Tibial nerve (tissue), 4 donors: ENCODE results near the gene PSTPIP1. TPM values are rescaled to one million over a fixed set of nuclear protein-coding genes. Genes with fewer than 3 reads are reported as not detected.

Experiments
- DNase-seq, 2 donors: peaks; one replicate each; pipeline ENCODE4 v3.0.0-alpha.2; 2019; ENCODE audit warnings: low spot score in 2 of 2
- H3K27ac ChIP-seq, 4 donors: fragments of 200-600 bp; sonication (generic) in 3 of 4; one replicate each; pipeline ENCODE4 v1.5.1; 2017 to 2019; ENCODE audit warnings: mild to moderate bottlenecking in 1 of 4
- H3K27me3 ChIP-seq, 2 donors: fragments of 200-600 bp; sonication (generic) in 1 of 2; one replicate each; pipeline versions ENCODE4 v1.5.1 to v1.6.0; 2017 to 2019
- H3K36me3 ChIP-seq, 3 donors: fragments of 200-600 bp; sonication (generic); one replicate each; pipeline ENCODE4 v1.5.1; 2018 to 2019
- H3K4me1 ChIP-seq, 4 donors: fragments of 200-600 bp; sonication (generic) in 3 of 4; one replicate each; pipeline ENCODE4 v1.5.1; 2017 to 2019
- H3K4me3 ChIP-seq, 4 donors: fragments of 200-600 bp; sonication (generic) in 3 of 4; one replicate each; pipeline ENCODE4 v1.5.1; 2017 to 2019; ENCODE audit warnings: mild to moderate bottlenecking in 1 of 4, moderate library complexity in 1 of 4
- H3K9me3 ChIP-seq, 4 donors: fragments of 200-600 bp; sonication (generic) in 3 of 4; one replicate each; pipeline ENCODE4 v1.5.1; 2017 to 2019
- CTCF ChIP-seq, 5 experiments: fragments of 200-600 bp in 3 of 5; fragments of 450-650 bp in 2 of 5; sonication (generic) in 3 of 5; IDR thresholded peaks; one replicate each; pipeline ENCODE4 v1.5.1; 2016 to 2019; ENCODE audit warnings: antibody characterized with exemption in 5 of 5, mild to moderate bottlenecking in 3 of 5, moderate library complexity in 2 of 5
- EP300 ChIP-seq, 2 donors: sonication (generic); formaldehyde crosslinking; IDR thresholded peaks; one replicate each; pipeline ENCODE4 v1.6.1; 2017; ENCODE audit warnings: antibody characterized with exemption in 2 of 2, mild to moderate bottlenecking in 1 of 2
- POLR2A ChIP-seq, 2 donors: fragments of 450-650 bp; IDR thresholded peaks; one replicate each; pipeline ENCODE4 v1.6.1; 2017; ENCODE audit warnings: antibody characterized with exemption in 2 of 2, mild to moderate bottlenecking in 2 of 2, moderate library complexity in 2 of 2
- WGBS, 2 donors: methylation state at CpG; one replicate each; pipeline ENCODE4 v1.1.5; 2018; 5-methylcytosine and 5-hydroxymethylcytosine counted together
- total RNA-seq, 4 donors: library from RNA; depleted of rRNA; stranded (reverse); fragments of >200 nt; gene quantifications; one replicate each; pipeline ENCODE4 v1.1.0, GENCODE V29; 2016

Gene PSTPIP1
- total RNA-seq, 4 donors from 2014 or later: 13.6 to 54.6 (median 19.3) TPM

GRCh38 chr15:77001351-77001750 lies 6.4 kb downstream of the PSTPIP1 start:
- Histone ChIP-seq H3K27me3 (no peaks in the 10 kb centered on the region), H3K4me3 (no peak overlapping the region), H3K9me3 (no peaks in the 10 kb centered on the region), H3K27ac (peak overlapping the region in 1 of 4 donors; percentile 28), H3K4me1 (peaks cover 0 to 24% (median 14%) of the 10 kb centered on the region in 4 donors), H3K36me3 (no peaks in the 10 kb centered on the region)
- 72 to 87% methylated on average over 4 of the region's 4 CpGs for WGBS, 2 donors
- TF ChIP-seq CTCF (IDR thresholded peaks at IDR 0.05): no peak
- TF ChIP-seq POLR2A (IDR thresholded peaks at IDR 0.05): no peak
- no peak for TF ChIP-seq EP300 (IDR thresholded peaks at IDR 0.05)
- no peak for DNase-seq

GRCh38 chr15:77001966-77002365 lies 7.0 kb downstream of the PSTPIP1 start:
- Histone ChIP-seq H3K4me1 (peaks cover 0 to 18% (median 13%) of the 10 kb centered on the region in 4 donors), H3K27me3 (no peaks in the 10 kb centered on the region), H3K9me3 (no peaks in the 10 kb centered on the region), H3K36me3 (no peaks in the 10 kb centered on the region), H3K4me3 (no peak overlapping the region), H3K27ac (peak overlapping the region in 1 of 4 donors; percentile 67)
- TF ChIP-seq EP300 (IDR thresholded peaks at IDR 0.05) (no peak), POLR2A (IDR thresholded peaks at IDR 0.05) (no peak), CTCF (IDR thresholded peaks at IDR 0.05) (no peak)
- WGBS, 2 donors: 74 to 83% methylated on average over 4 of the region's 4 CpGs
- no peak for DNase-seq

GRCh38 chr15:77002436-77002835 lies 7.5 kb downstream of the PSTPIP1 start:
- H3K27ac ChIP-seq: peak overlapping the region in 2 of 4 donors; percentile 25 to 67
- peaks cover 0 to 17% (median 13%) of the 10 kb centered on the region in 4 donors for H3K4me1 ChIP-seq
- no peaks in the 10 kb centered on the region for H3K36me3 ChIP-seq
- DNase-seq: no peak
- 52 to 55% methylated on average over 7 of the region's 7 CpGs for WGBS, 2 donors
- no peaks in the 10 kb centered on the region for H3K9me3 ChIP-seq
- H3K27me3 ChIP-seq: no peaks in the 10 kb centered on the region
- TF ChIP-seq EP300 (IDR thresholded peaks at IDR 0.05): no peak
- no peak overlapping the region for H3K4me3 ChIP-seq

- Histone ChIP-seq H3K9me3 (no peaks in the 10 kb centered on the region), H3K36me3 (no peaks in the 10 kb centered on the region), H3K4me3 (no peak overlapping the region), H3K27ac (peak overlapping the region in 2 of 4 donors; percentile 53 to 67), H3K4me1 (peaks cover 0 to 17% (median 13%) of the 10 kb centered on the region in 4 donors), H3K27me3 (no peaks in the 10 kb centered on the region)
- peak in 1 of 2 donors; percentile 36 for TF ChIP-seq EP300 (IDR thresholded peaks at IDR 0.05)
- no peak for TF ChIP-seq CTCF (IDR thresholded peaks at IDR 0.05)
- DNase-seq: peak in 1 of 2 donors; percentile 52
- WGBS, 2 donors: 74 to 77% methylated on average over 13 to 16 of the region's 16 CpGs
Measured at GRCh38 chr15:77002954-77003912, 8.3 kb downstream of the PSTPIP1 start.

- TF ChIP-seq CTCF (IDR thresholded peaks at IDR 0.05) (no peak), EP300 (IDR thresholded peaks at IDR 0.05) (peak; percentile 75 to 81), POLR2A (IDR thresholded peaks at IDR 0.05) (no peak)
- Histone ChIP-seq H3K36me3 (no peaks in the 10 kb centered on the region), H3K27me3 (no peaks in the 10 kb centered on the region), H3K4me3 (no peak overlapping the region), H3K27ac (peak overlapping the region in 2 of 4 donors; percentile 53 to 64), H3K9me3 (no peaks in the 10 kb centered on the region), H3K4me1 (peaks cover 0 to 17% (median 13%) of the 10 kb centered on the region in 4 donors)
- DNase-seq: peak; percentile 38 to 47
- 77 to 79% methylated on average over 4 of the region's 4 CpGs for WGBS, 2 donors
Measured at GRCh38 chr15:77004189-77004588, 9.3 kb downstream of the PSTPIP1 start.
